GM11168 (cell line): ENCODE measurements around the gene ENTPD2.

ENCODE experiments used
- in situ Hi-C: fragments of 300-500 bp; cut with MboI; formaldehyde crosslinking; loops from one replicate; pipeline ENCODE4 v1.12.0; 2022; ENCODE audit warnings: low sequenced_read_pairs; ENCODE audit not compliant: unreplicated experiment

The ENTPD2 gene

GRCh38 chr9:137033481-137033880, 20.4 kb downstream of the ENTPD2 start:
- in situ Hi-C loops = loop anchor here (10.0 kb wide), 1 partner anchor 249 kb away; no protein-coding TSS in a partner anchor

- in situ Hi-C loops = loop anchor here (10.0 kb wide), 1 partner anchor 248 kb away; no protein-coding TSS in a partner anchor
These were observed 21.0 kb downstream of the ENTPD2 start for GRCh38 chr9:137032858-137033257.

GRCh38 chr9:137031904-137032640, 21.8 kb downstream of the ENTPD2 start, which contains the start of gene FUT7:
Gene FUT7 (minus strand): TSS chr9:137032088. CDS start chr9:137031991, 97 bp downstream.
- in situ Hi-C loops = loop anchor here (10.0 kb wide), 1 partner anchor 247 kb away; no protein-coding TSS in a partner anchor

- in situ Hi-C loops = loop anchor here (10.0 kb wide), 1 partner anchor 246 kb away; no protein-coding TSS in a partner anchor
These were observed 23.0 kb downstream of the ENTPD2 start for GRCh38 chr9:137030538-137031527.

- in situ Hi-C loops = loop anchor here (10.0 kb wide), 1 partner anchor 245 kb away; no protein-coding TSS in a partner anchor
These were observed 23.9 kb downstream of the ENTPD2 start for GRCh38 chr9:137030006-137030405.

- in situ Hi-C loops = no loop called here
These were observed 24.6 kb downstream of the ENTPD2 start for GRCh38 chr9:137029058-137029936.

- in situ Hi-C loops = no loop called here
These were observed 25.4 kb downstream of the ENTPD2 start for GRCh38 chr9:137028263-137029057.

GRCh38 chr9:137027369-137028262, 26.2 kb downstream of the ENTPD2 start, which contains the start of gene ABCA2:
Gene ABCA2 (minus strand): TSS chr9:137028237. CDS start chr9:137028140, 97 bp downstream.
- in situ Hi-C loops = no loop called here

GRCh38 chr9:137026828-137027227, 27.0 kb downstream of the ENTPD2 start:
- in situ Hi-C loops = no loop called here

- in situ Hi-C loops = no loop called here
These were observed 27.5 kb downstream of the ENTPD2 start for GRCh38 chr9:137026384-137026783.

GRCh38 chr9:137025517-137025966, 28.3 kb downstream of the ENTPD2 start:
- in situ Hi-C loops = no loop called here

- in situ Hi-C loops = no loop called here
These were observed 30.3 kb downstream of the ENTPD2 start for GRCh38 chr9:137023583-137023991.

- in situ Hi-C loops = no loop called here
These were observed 30.7 kb downstream of the ENTPD2 start for GRCh38 chr9:137023157-137023556.

GRCh38 chr9:137022662-137023008, 31.2 kb downstream of the ENTPD2 start:
- in situ Hi-C loops = no loop called here

- in situ Hi-C loops = no loop called here
These were observed 31.7 kb downstream of the ENTPD2 start for GRCh38 chr9:137021979-137022661.

GRCh38 chr9:137021568-137021978, 32.3 kb downstream of the ENTPD2 start:
- in situ Hi-C loops = no loop called here
